Measurements from ENCODE around the gene TTC28. TPM values are rescaled to one million over a fixed set of nuclear protein-coding genes. Genes with fewer than 3 reads are reported as not detected.

TTC28 gene
- total and polyA plus RNA-seq, 2 donors (not counting 3 experiments of a cell fraction or from before 2014, with no cell fraction given) = 16.5 to 51.1 TPM

GRCh38 chr22:28204382-28204781, 475.3 kb downstream of the TTC28 start:
- H3K79me2 ChIP-seq (ENCODE audit: control insufficient read depth, insufficient read depth, low read length) = no peaks in the 10 kb centered on the region
- no TSS peak for BruUV-seq (replicated peaks)
- H3K9ac ChIP-seq (replicated peaks; ENCODE audit: extremely low read depth, insufficient read depth, low read length) = no peak overlapping the region
- H3K36me3 ChIP-seq (ENCODE audit: control insufficient read depth in 2 of 2, extremely low read depth in 1 of 2, insufficient read depth in 2 of 2, low read length in 2 of 2) = no peaks in the 10 kb centered on the region
- no peak for DNase-seq (ENCODE audit: low read depth, low spot score)
- H3K4me1 ChIP-seq (ENCODE audit: control insufficient read depth, extremely low read depth, insufficient read depth, low read length) = peaks cover 32% of the 10 kb centered on the region
- no peak for FAIRE-seq
- H3K27me3 ChIP-seq (ENCODE audit: control insufficient read depth in 2 of 2, insufficient read depth in 2 of 2, low read length in 2 of 2) = no peaks in the 10 kb centered on the region
- ChIA-PET POLR2A (no interaction called here), CTCF (interaction anchor here (1.1 kb wide), 1 partner anchor 48 kb away, joined by 3 read pairs; no protein-coding TSS in a partner anchor)
- TF ChIP-seq EZH2 (IDR thresholded peaks at IDR 0.05; ENCODE audit: borderline replicate concordance, low read depth, low read length, severe bottlenecking) = no peak
- no peak for TF ChIP-seq MAX (IDR thresholded peaks at IDR 0.05; ENCODE audit: insufficient read depth, insufficient read length)
- TF ChIP-seq FOS (IDR thresholded peaks at IDR 0.05; ENCODE audit: borderline replicate concordance, insufficient read depth, low read length) = no peak
- TF ChIP-seq JUN (IDR thresholded peaks at IDR 0.05; ENCODE audit: borderline replicate concordance, insufficient read depth, insufficient read length, low read depth) = no peak
- no peak for TF ChIP-seq POLR2A (IDR thresholded peaks at IDR 0.05; ENCODE audit: low read depth, low read length)
- no peak for TF ChIP-seq MYC (IDR thresholded peaks at IDR 0.05; ENCODE audit: low read depth, low read length)
- TF ChIP-seq CTCF (IDR thresholded peaks at IDR 0.05; ENCODE audit: extremely low read depth in 1 of 2, insufficient read depth in 1 of 2, low read depth in 1 of 2, low read length in 2 of 2) = no peak
- TF ChIP-seq POLR2AphosphoS5 (IDR thresholded peaks at IDR 0.05; ENCODE audit: insufficient read depth, low read depth, low read length) = no peak
- TF ChIP-seq GATA2 (IDR thresholded peaks at IDR 0.05; ENCODE audit: insufficient read depth, insufficient read length, low read depth, low read length) = no peak
- H4K20me1 ChIP-seq (replicated peaks; ENCODE audit: control insufficient read depth, extremely low read depth, insufficient read depth, low read length) = peaks cover 7% of the 10 kb centered on the region
- H3K4me2 ChIP-seq (ENCODE audit: insufficient read depth, low read length) = no peak overlapping the region
- no peak overlapping the region for H2AFZ ChIP-seq (ENCODE audit: low read depth, low read length)
- intact Hi-C loops (cut with micrococcal nuclease) = no loop called here
- no peak overlapping the region for H3K27ac ChIP-seq (ENCODE audit: insufficient read depth, low read depth, low read length)
- no peak overlapping the region for H3K4me3 ChIP-seq (replicated peaks in 1 of 3; ENCODE audit: insufficient read depth in 1 of 3, low read depth in 1 of 3, low read length in 3 of 3)
- H3K9me1 ChIP-seq (replicated peaks; ENCODE audit: control insufficient read depth, extremely low read depth, insufficient read depth, low read length) = no peaks in the 10 kb centered on the region
- no peaks in the 10 kb centered on the region for H3K9me3 ChIP-seq (replicated peaks; ENCODE audit: control insufficient read depth, insufficient read depth, low read length)
- dilution Hi-C loops (cut with MboI; ENCODE audit: extremely low pct_ligation_motif_present, low sequenced_read_pairs) = no loop called here

Measured in endothelial cell of umbilical vein (primary cell).